Epithelial cell of esophagus (primary cell): Measurements from ENCODE around the gene PRSS33.

ENCODE experiments used
- DNase-seq: peaks from one replicate; pipeline ENCODE4 v3.0.0; 2010; ENCODE audit warnings: low read depth
- H3K4me3 ChIP-seq: 2 replicates; pipeline ENCODE4 v1.5.1; 2011; ENCODE audit warnings: mild to moderate bottlenecking, low read length, control low read depth
- CTCF ChIP-seq: IDR thresholded peaks from 2 replicates; pipeline ENCODE4 v1.5.1; 2011; ENCODE audit warnings: low read depth, mild to moderate bottlenecking, low read length, control low read depth, inconsistent platforms; ENCODE audit not compliant: insufficient read depth; ENCODE audit errors: missing control alignments

Gene PRSS33

GRCh38 chr16:2795395-2796143 lies 8.2 kb upstream of the PRSS33 start:
- no peak overlapping the region for H3K4me3 ChIP-seq
- no peak for DNase-seq
- TF ChIP-seq CTCF, result no peak

- H3K4me3 ChIP-seq, result no peak overlapping the region
- TF ChIP-seq CTCF, result no peak
- no peak for DNase-seq
Observed at GRCh38 chr16:2792940-2793339, 5.6 kb upstream of the PRSS33 start.

DNA sequence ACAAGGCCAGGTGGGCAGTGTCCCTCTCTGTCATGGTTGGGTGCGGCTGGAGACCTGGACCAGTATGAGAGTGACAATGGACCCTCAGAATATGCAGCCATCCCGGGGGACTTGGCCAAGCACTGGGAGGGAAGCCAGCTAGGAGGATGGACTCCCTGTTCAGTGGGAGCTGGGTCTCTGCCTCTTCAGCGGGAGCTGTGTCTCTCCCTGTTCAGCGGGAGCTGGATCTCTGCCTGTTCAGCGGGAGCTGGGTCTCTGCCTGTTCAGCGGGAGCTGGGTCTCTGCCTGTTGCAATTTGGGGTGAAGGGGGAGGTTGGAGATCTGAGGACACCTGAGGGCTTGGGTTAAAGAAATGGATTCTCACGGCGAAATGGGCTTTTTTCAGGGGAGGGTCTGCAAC lies 3.8 kb upstream of the PRSS33 start:
- DNase-seq, result no peak
- no peak for TF ChIP-seq CTCF
- no peak overlapping the region for H3K4me3 ChIP-seq

DNA sequence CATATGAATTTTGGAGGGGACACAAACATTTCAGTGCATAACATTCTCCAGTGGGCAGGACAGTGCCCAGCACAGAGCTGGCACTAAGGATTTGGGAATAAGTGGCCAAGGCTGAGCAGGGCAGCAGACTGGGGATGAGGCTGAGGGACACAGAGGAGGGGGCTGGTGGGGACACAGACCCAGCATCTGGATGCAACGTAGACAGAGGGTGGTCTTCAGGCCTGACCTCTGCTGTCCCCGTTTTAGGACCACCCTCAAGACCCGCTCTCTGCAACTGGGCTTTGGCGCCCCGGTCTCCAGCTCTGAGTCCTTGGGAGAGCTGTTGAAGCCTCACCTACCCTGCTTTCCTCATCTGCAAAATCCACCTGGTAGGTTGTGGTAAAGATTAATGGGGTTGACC lies 3.3 kb upstream of the PRSS33 start:
- no peak for TF ChIP-seq CTCF
- no peak for DNase-seq
- H3K4me3 ChIP-seq, result no peak overlapping the region

DNA sequence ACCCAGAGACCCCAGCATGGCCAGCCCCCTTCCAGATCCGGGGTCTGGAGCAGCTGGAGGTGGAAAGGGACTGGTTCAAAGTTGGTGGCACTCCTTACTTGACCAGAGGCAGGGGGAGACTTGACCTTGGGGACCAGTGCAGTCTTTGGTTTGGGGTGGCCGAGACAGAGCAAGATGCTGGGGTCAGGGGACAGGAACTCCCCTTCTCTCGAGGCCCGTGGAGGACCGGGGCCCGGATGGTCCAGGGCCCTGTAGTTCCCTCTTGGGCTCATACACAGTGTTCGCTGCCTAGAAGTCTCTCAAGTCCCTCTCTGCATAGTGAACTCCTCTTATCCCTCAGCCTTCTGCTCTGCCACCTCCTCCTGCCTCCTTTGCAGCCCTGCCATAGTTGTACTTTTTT lies 601 bp upstream of the PRSS33 start:
- H3K4me3 ChIP-seq, result no peak overlapping the region
- TF ChIP-seq CTCF, result no peak
- DNase-seq, result no peak

- TF ChIP-seq CTCF, result no peak
- H3K4me3 ChIP-seq, result no peak overlapping the region
- no peak for DNase-seq
Observed at GRCh38 chr16:2786826-2787151, 571 bp downstream of the PRSS33 start.

DNA sequence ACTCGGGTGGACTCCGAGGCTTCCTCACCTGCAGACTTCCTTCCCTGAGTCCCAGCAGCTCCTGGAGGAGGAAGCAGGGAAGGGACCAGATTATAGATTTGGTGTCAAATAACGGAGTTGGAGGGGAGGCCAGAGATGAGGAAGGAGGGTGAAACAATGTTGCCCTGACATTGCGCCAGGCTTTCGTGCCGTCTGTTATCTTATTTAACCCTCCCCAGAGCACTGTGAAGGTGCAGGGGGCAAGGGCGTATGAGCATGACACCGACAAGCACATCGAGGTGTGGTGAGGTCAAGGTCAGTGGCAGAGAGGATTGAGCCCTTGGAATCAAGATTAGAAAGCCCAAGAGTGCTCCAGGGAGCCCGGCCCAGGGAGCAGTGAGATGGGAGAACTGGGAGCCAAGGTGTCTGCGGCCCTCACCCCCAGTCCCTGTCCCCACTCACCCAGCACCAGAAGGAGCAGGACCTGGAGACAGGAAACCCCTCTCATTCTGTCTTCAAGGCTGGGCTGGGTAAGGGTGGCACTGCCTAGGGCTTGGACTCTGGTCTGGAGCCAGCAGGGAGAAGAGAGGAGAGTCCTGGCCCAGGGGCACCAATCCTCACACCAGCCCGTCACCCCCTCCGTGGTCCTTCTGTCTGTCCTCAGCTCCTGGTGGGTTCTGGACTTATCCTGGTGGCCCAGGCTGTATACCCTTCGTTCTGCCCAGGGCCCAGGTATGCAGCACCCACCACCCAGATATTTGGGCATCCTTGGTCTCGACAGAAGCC lies 1.1 kb downstream of the PRSS33 start:
- H3K4me3 ChIP-seq, result no peak overlapping the region
- no peak for TF ChIP-seq CTCF
- no peak for DNase-seq
